GM21529 (cell line): ENCODE results near the gene ESPNL.

Experiments used
- ATAC-seq: cut with Tn5 transposase; IDR thresholded peaks from one replicate; pipeline ENCODE4 v1.9.1; 2021; ENCODE audit not compliant: unreplicated experiment

Gene ESPNL

DNA sequence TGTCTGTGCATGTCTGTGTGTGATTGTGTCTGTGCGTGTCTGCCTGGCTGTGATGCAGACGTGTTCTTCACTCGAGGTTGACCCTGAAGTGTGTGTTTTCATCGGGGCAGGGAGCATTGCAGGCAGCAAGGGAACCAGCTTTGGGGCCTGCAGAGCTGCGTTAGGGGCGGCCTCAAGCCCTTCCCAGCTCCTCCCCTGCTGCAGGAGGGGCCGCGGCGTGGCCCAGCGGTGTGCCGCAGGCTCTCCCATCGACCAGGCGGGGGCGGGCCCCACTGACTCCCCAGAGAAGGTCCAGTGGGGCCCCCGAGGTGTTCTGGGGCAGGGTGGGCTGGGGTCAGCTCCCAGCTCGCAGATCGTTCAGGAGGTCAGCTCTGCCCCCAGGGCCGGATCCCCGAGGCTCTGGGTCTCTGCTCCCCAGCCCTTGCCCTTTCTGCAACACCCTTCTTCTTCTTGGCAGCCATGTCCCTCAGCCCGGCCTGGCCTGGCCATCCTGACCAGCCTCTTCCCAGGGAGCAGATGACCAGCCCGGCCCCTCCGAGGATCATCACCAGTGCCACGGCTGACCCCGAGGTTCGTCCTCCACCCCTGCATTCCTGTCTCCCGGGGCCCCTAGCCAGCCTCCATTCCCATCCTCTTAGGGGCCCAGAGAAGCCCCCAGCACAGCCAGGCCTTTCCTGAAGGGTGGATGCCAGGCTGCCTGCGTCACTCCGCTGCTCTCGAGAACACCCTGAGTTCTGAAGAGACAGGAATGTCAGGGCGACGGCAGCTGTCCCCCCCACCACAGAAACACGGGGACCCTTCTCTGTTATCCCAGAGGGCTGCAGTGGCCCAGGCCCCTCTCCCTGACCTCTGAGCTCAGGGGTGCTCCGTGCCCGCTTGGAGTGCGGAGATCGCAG, 27.3 kb downstream of the ESPNL start:
- peak; percentile 64 for ATAC-seq

DNA sequence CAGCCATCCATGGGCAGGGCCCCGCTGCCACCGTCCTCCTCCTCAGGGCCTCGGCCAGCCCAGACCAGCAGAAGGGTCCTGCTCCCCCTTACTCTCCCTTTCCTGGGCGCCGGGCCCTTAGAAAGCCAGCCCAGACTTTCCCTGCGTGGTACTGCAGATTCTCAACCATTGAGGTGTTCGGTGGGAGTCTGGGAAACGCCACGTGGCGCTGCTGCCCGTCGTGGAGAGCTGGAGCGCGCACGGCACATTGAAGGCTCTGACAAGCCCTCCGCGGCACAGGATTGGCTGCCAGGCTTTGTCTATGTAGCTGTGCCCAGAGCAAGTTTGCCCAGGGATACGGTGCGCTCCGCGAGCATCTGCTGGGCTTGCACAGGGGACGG, 27.9 kb downstream of the ESPNL start:
- no peak for ATAC-seq

DNA sequence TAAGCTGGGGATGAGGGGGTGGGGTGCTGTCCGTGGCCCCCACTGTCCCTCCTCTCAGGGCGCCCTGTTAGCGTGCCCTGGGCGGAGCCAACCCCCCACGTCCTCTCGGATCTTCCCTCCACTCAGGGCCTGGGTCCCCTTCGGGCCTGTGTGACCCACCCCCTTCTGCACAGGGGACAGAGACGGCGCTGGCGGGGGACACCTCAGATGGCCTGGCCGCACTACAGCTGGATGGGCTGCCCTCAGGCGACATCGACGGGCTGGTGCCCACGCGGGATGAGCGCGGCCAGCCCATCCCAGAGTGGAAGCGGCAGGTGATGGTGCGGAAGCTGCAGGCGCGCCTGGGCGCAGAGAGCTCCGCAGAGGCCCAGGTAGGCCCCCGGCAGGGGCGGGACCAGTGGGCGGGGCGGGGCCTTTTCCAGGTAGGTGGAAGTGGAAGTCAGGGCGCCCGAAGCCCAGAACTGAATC, 28.4 kb downstream of the ESPNL start:
- no peak for ATAC-seq

DNA sequence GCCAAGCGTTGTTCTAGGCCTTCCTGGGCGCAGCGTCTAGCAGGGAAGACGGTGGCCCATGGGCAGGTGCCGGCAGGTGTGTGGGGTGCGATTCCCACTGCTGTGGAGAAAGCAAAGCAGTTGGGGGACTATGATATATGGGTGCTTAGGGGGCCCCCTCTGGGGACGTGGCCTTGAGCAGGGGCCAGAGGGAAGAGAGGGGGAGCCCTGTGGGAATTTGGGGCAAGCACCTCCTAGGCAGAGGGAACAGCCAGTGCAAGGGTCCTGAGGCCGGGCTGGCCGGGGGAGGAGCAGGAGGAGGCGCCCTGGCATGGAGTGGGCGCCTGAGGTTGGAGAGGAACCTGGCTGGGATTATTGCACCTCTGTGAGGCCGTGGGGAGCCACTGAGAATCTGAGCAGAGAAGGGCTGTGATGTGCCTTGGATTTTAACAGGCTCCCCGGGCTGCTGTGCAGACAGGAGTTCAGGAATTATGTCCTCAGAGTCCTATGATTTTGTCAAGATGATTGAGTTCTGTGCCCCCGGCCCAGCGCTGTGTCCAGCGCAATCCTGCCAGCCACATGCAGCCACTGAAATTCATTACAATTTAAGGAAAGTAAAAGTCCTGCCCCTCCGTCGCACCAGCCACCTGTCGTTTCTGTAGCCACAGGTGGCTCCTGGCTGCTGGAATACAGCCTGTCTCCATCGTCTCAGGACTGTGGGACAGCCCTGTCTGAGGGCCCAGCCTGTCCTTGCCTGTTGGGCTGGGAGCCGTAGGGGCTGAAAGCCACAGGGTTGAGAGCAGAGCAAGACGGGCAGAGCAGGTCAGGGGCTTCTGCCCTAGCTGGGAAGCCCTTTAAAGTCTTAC, 29.2 kb downstream of the ESPNL start:
- ATAC-seq, result no peak

DNA sequence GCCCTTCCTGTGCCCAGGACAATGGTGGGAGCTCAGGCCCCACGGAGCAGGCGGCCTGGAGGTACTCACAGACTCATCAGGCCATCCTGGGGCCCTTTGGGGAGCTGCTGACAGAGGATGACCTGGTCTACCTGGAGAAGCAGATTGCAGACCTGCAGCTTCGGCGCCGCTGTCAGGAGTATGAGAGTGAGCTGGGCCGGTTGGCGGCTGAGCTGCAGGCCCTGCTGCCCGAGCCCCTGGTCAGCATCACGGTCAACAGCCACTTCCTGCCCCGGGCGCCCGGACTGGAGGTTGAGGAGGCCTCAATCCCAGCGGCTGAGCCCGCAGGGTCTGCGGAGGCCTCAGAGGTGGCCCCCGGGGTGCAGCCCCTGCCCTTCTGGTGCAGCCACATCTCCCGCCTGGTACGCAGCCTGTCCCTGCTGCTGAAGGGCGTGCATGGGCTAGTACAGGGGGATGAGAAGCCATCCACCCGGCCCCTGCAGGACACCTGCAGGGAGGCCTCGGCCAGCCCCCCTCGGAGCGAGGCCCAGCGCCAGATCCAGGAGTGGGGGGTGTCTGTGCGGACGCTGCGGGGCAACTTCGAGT, 30.1 kb downstream of the ESPNL start:
- ATAC-seq, result no peak

DNA sequence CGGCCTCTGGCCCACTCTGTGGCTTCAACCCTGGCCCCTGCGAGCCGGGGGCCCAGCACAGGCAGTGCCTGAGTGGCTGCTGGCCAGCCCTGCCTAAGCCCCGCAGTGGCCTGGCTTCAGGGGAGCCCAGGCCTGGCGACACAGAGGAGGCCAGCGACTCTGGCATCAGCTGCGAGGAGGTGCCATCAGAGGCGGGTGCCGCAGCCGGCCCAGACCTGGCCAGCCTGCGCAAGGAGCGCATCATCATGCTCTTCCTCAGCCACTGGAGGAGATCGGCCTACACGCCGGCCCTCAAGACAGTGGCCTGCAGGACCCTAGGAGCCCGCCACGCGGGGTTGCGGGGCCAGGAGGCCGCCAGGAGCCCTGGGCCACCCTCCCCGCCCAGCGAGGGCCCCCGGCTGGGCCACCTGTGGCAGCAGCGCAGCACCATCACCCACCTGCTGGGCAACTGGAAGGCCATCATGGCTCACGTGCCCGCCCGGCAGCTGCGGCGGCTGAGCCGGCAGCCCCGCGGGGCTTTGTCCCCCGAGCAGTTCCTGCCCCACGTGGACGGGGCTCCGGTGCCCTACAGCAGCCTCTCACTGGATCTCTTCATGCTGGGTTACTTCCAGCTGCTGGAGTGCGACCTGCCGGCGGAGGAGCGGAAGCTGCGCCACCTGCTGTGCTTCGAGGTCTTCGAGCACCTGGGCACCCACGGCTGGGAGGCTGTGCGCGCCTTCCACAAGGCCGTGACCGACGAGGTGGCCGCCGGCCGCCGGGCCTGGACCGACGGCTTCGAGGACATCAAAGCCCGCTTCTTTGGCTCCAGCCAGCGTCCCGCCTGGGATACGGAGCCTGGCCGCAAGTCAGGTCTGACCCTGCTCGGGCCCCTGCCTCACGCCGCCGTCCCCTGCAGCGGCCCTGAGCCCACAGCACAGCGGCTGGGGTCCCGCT, 30.8 kb downstream of the ESPNL start:
- no peak for ATAC-seq

DNA sequence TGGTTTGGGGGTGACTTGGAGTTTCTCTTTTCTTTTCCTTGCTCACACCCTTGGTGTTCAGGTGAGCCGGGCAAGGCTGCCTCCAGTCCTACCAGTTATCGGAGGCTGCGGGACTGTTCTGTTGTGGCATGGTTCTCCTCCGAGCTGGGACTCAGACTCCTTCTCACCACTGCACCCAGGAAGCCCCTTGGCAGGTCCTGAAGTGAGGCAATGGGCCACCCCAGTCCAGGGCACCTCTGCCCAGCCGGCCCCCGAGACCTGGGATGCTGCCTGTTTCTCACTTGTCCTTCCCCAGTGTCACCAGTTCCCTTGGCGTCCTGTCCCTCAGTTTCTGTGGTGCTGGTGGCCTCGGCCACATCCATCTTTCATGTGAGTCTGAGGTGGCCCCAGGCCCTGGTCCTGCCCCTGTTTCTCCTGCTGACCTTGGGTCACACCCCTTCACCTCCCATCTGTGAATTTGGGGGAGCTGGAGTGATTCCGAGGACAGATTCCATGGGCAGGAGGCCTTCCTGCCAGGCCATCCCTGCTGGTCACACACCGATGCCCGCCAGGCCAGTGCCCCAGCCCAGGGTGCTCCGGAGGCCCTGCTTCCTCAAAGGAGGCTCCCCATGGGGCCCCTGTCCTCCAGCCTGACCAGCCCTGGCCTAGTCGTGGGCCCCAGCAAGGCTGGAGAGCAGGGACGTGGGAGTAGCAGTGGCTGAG, 31.8 kb downstream of the ESPNL start:
- ATAC-seq, result no peak

DNA sequence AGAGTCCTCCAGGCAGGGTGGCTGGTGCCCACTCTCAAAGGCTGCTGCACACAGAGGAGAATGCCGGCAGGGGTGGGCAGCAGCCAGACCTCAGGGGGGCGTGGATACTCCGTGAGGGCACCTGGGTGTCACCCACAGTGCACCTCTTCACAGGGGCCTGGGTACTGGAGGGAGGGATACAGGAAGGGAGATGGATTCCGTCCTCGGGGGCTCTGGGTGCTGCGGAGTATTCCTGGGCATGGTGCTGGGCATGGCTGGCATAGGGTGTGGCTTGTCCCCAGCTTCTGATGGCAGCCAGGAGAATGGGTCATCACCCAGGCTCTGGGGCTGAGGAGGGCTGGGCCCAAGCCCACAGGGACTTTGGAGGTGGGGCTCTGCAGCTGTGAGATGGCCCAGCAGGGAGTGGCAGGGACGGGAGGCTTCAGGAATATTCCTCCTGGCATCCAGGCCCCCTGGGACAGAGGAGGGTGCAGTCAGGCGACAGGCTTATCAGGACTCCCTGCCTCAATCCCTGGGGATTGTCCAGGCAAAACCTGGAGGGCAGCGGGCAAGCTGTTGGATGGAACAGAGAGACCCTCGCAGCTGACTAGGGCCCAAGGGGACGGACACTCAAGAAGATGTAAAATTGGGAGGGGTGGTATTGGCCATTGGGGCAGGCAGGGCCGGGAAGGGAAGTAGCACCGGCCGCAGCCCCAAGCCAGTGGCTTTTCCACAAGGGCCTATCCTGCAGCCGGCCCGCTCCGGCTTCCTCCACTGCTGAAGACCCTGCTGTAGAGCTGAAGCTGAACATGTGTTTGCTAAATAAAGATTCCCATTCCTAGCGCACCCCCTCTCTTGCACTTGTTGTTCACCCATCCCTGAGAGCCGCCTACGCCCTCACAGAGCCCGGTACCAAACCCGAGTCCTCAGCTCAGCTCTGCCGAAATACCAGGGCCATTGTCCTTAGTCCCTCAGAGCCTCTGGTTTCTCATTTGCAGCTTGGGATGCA, 32.6 kb downstream of the ESPNL start:
- no peak for ATAC-seq

DNA sequence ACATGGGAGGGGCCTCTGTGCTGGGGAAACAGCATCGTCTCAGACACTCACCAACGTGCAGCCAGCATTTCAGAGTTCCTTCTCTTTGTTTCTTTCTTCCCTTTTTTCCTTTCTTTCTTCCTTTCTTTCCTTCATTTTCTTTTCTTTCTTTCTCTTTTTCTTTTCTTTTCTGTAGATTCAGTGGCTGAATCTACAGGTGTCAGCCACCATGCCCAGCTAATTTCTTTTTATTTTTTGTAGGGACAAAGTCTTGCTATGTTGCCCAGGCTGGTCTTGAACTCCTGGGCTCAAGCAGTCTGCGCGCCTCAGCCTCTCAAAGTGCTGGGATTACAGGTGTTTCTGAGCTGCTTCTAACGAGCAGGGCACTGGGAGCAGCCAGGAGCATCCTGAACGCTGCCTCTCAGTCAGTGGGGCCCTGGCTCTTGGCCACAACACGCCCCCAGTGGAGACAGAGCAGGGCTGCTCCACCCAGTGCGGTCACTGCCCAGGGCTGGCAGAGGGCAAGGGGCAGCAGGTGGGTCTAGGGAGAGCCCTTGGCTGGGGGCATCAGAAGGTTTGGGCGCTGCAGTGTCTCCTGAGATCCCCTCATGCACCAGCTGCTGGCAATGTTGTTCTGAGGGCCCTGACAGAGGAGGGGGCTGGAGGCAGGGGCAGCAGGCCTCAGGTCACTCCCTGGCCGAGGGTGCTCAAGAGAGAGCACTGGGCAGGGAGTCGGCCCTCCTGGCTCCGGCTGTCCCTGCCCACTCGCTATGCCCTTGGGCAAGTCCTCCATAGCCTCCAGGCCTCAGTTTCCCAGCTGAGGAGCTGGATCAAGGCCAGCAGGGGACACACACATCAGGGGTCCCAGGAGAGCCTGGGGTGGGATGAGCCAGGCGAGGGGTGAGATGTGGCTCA, 33.6 kb downstream of the ESPNL start:
- ATAC-seq, result no peak

DNA sequence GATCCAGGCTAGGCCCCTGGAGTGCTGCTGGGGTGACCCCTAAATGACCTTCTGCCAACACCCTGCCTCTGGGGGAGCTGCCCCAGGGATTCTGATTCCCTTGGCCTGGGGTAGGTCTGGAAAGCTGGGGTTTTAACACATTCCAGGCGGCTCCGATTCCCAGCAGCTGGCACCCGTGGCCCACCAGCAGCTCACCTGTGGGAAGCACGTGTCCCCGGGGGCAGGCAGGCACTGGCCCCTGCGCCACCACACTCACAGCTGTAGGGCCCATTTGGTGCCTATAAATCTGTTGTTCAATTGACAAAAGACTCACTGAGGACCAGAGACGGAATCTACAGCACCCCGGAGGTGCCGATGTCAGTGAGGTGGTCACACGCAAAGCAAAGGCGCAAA, 34.2 kb downstream of the ESPNL start:
- no peak for ATAC-seq

DNA sequence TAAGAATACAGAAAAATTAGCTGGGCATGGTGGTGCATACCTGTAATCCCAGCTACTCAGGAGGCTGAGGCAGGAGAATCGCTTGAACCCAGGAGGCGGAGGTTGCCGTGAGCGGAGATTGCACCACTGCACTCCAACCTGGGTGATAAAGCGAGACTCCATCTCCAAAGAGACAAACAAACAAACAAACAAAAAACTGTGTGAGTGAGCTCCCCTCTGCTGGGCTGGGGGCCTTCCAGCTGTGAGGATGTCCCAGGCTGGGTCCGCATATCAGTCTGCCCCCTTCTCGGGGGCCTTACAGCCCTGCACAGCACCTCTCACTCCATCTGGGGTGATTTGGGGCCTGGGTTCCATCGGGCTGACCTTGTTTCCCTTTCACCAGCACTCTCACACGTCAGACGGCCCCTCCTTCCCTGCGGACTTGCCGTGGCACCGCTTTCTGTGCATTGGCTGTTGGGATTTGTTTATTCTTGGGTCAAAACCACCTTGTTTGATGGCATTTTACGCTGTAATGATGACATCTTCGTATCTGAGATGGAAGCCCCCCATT, 35.5 kb downstream of the ESPNL start:
- ATAC-seq, result no peak

DNA sequence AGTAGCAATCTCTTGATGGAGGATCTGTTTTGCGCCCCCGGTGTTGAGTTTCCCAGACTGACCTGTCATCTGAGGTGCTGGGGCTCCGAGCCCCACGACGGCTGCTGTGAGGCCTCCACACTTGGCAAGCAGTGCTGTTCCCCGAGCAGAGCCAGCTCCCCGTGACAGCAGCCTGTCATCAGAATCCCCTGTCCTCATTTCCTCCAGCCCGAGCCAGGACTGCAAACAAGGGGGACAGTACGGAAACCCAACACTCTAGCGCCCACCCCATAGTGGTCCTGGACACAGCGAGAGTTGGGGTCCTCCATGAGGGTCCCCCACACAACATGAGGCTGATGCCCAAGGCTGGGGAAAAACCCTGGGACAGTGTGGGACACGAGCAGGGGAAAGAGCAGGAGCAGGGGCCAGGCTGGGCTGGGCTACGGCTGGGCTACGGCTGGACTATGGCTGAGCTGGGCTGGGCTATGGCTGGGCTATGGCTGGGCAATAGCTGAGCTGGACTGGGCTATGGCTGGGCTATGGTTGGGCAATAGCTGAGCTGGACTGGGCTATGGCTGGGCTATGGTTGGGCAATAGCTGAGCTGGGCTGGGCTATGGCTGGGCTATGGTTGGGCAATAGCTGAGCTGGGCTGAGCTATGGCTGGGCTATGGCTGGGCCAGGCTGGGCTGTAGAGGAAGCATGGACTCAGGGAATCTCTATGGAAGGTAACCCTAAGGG, 36.8 kb downstream of the ESPNL start:
- ATAC-seq, result no peak

DNA sequence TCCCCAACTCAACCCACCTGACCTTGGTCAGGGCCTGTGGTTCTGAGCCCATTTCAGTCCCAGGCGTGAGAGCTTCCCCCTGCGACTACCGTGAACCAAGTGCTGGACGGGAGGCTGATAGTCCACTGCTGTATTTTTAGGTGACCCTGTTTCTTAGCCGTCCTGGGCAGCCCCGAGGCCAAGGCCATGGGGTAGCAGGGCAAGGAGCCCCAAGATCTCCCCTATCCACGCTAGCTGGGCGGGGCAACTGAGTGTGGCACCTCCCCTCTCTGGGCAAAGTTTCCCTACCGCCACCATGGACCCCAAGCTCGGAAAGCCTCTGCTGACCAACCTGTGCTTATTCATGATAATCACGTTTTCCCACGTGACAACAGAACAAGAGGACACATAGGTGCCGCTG, 37.7 kb downstream of the ESPNL start:
- no peak for ATAC-seq

DNA sequence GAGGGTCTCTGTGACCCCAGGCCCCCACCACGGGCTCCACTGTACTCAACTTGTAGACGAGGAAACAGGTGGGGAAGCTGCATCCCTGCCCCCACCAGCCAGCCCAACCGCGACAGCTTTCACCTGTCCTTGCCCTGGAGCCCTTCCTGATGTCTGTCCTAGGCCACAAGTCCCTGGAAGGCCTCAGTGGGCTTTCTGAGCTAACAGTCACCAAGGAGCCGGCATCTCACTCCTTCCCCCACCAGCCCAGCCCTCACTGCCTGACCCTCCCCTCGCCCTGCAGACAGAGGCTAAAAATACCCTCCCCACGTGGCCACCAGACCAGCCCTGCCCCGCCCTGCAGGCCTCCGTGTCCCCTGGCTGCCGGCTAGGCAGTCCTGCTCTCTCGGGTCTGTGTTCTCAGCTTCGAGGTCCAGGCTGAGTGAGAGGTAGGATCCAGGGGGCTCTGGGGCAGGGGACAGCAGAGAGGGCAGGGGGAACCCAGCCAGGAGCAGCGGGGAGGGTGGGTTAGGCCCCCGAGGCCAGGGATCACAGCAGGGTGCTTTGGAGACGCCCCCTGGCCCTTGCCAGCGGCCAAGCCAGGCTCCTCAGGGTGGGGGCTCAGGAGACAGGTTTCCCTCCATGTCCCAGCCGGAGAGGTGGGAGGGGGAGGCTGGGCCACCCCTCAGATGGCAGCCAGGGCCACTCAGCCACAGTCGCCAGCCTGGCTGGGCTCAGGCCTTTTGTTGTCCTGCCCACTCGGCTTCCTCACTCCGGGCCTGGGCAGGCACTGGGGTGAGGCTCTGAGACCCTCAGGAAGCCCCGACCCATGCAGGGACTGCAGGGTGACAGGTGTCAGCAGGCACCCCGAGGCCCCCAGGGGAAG, 38.4 kb downstream of the ESPNL start, which contains the start of gene KLHL30:
KLHL30 (plus strand) TSS at position 338 of the 865 bp plus-strand sequence. CDS start 2,087 bp downstream, outside the sequence.
- ATAC-seq, result no peak

DNA sequence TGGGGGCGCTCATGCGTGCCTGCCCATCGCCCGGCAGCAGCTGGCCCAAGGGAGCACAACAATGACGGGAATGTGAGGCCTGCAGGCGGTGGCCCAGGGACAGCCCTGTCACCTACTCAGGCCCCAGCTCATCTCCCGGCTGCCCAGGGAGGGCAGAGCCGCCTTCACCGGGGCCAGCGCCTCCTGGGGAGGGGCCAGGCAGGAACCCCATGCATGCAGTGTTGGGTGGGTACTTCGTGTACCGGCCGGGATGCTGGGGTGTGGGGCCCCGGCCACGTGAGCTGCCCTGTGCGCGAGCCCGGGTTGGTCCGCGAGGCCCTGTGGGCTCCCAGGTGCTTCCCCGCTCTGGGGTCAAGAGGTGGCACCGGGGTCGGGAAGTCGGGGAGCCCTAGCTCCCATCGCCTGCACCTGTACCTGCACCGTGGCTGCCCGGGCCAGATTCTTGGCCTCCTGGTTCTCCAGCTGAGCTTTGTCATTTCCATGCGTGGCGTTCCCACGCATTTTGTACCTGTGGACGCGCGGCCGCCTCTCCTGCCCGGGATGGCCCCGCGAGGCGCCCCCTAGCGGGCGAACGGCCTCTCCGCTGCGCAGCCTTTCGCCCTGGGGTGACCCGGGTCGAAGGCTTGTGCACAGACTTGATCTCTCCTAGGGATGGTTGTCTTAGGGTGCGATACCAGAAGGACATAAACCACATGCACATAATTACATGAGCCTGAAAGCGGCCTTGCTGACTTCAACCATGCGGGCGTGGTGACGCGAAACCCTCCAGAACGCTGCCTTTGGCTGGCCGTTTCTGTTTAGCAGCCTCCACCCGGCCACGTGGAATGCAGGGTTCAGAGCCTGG, 39.3 kb downstream of the ESPNL start:
- ATAC-seq, result no peak
